Gastroesophageal sphincter (tissue), 4 donors: Measurements from ENCODE around the gene OR2A5. TPM values are rescaled to one million over a fixed set of nuclear protein-coding genes. Genes with fewer than 3 reads are reported as not detected.

ENCODE experiments used
- ATAC-seq: fragments of 150-250 bp; one replicate; pipeline ENCODE4 v1.9.1; 2016; ENCODE audit warnings: mild to moderate bottlenecking, moderate library complexity
- H3K27ac ChIP-seq, 4 donors: fragments of 200-600 bp; sonication (generic) in 3 of 4; 1 replicate in 3 of 4; 2 replicates in 1 of 4; pipeline ENCODE4 v1.5.1; 2016 to 2019
- H3K27me3 ChIP-seq: fragments of 200-600 bp; sonication (generic); one replicate; pipeline ENCODE4 v1.5.1; 2019
- H3K36me3 ChIP-seq, 2 donors: fragments of 200-600 bp; sonication (generic); one replicate each; pipeline ENCODE4 v1.5.1; 2019; ENCODE audit warnings: control low read depth in 1 of 2
- H3K4me1 ChIP-seq, 3 donors: fragments of 200-600 bp; sonication (generic); 1 replicate in 2 of 3; 2 replicates in 1 of 3; pipeline ENCODE4 v1.5.1; 2016 to 2019; ENCODE audit warnings: control low read depth in 2 of 3
- H3K4me3 ChIP-seq, 2 donors: fragments of 200-600 bp; sonication (generic); one replicate each; pipeline ENCODE4 v1.5.1; 2019; ENCODE audit warnings: mild to moderate bottlenecking in 1 of 2, moderate library complexity in 1 of 2
- H3K9me3 ChIP-seq, 3 donors: fragments of 200-600 bp; sonication (generic); one replicate each; pipeline ENCODE4 v1.5.1; 2017 to 2019; ENCODE audit warnings: control low read depth in 2 of 3
- EP300 ChIP-seq: sonication (generic); formaldehyde crosslinking; IDR thresholded peaks from one replicate; pipeline ENCODE4 v1.6.1; 2017; ENCODE audit warnings: antibody characterized with exemption, mild to moderate bottlenecking
- POLR2A ChIP-seq, 2 donors: fragments of 450-650 bp; IDR thresholded peaks; one replicate each; pipeline ENCODE4 v1.6.1; 2017; ENCODE audit warnings: antibody characterized with exemption in 2 of 2, mild to moderate bottlenecking in 2 of 2, moderate library complexity in 1 of 2
- POLR2AphosphoS5 ChIP-seq: sonication (generic); formaldehyde crosslinking; IDR thresholded peaks from one replicate; pipeline ENCODE4 v1.6.1; 2017; ENCODE audit warnings: antibody characterized with exemption
- WGBS, 2 donors: methylation state at CpG; one replicate each; pipeline ENCODE4 v1.1.5; 2018; ENCODE audit warnings: low coverage in 1 of 2; 5-methylcytosine and 5-hydroxymethylcytosine counted together
- total RNA-seq, 4 donors: library from RNA; depleted of rRNA; stranded (reverse); fragments of >200 nt; gene quantifications; one replicate each; pipeline ENCODE4 v1.1.0, GENCODE V29; 2016
- TF ChIP-seq, protein P1 (sequence below), 4 experiments: fragments of 200-600 bp in 2 of 4; fragments of 450-650 bp in 2 of 4; sonication (generic) in 1 of 4; IDR thresholded peaks; one replicate each; pipeline ENCODE4 v1.5.1; 2017 to 2019; ENCODE audit warnings: antibody characterized with exemption in 4 of 4, mild to moderate bottlenecking in 2 of 4, moderate library complexity in 2 of 4

The OR2A5 gene, protein sequence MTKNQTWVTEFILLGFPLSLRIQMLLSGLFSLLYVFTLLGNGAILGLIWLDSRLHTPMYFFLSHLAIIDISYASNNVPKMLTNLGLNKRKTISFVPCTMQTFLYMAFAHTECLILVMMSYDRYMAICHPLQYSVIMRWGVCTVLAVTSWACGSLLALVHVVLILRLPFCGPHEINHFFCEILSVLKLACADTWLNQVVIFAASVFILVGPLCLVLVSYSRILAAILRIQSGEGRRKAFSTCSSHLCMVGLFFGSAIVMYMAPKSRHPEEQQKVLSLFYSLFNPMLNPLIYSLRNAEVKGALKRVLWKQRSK
- not detected for total RNA-seq

DNA sequence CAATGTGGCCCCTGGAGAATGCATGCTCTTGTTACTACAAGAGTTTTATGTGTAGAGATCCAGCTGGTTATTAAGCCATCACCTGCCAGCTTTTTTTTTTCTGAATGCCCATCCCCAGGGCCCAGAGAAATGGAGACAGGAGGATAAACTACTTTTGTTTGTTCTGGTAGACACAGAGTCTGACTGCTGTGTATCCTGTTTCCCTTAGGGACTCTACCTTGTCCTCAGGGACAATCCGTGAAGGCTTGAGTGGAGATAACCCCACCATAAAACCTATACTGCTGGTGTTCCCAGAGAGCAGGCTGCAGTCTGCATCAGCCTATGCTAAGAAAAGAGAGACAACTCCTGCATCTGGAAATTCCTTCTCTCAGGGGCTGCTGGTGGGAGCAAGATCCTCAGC, at the start of gene OR2A5:
TSS of gene OR2A5 (plus strand) at position 301 of the 400 bp plus-strand sequence. CDS start 1,454 bp downstream, outside the sequence.
- no peak within 1 kb of the TSS for H3K27ac ChIP-seq
- no peak for ATAC-seq
- H3K9me3 ChIP-seq: no peaks in the 10 kb centered on the region
- 43% methylated on average over 1 of the region's 1 CpG; no CpG with 5 or more reads in 1 of the 2 donors for WGBS, 2 donors
- no peaks in the 10 kb centered on the region for H3K27me3 ChIP-seq
- no peaks in the 10 kb centered on the region for H3K4me1 ChIP-seq
- no peaks in the 10 kb centered on the region for H3K36me3 ChIP-seq
- TF ChIP-seq, protein P1, sequence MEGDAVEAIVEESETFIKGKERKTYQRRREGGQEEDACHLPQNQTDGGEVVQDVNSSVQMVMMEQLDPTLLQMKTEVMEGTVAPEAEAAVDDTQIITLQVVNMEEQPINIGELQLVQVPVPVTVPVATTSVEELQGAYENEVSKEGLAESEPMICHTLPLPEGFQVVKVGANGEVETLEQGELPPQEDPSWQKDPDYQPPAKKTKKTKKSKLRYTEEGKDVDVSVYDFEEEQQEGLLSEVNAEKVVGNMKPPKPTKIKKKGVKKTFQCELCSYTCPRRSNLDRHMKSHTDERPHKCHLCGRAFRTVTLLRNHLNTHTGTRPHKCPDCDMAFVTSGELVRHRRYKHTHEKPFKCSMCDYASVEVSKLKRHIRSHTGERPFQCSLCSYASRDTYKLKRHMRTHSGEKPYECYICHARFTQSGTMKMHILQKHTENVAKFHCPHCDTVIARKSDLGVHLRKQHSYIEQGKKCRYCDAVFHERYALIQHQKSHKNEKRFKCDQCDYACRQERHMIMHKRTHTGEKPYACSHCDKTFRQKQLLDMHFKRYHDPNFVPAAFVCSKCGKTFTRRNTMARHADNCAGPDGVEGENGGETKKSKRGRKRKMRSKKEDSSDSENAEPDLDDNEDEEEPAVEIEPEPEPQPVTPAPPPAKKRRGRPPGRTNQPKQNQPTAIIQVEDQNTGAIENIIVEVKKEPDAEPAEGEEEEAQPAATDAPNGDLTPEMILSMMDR (IDR thresholded peaks at IDR 0.05): no peak
- TF ChIP-seq POLR2A (IDR thresholded peaks at IDR 0.05) (no peak), EP300 (no peak), POLR2AphosphoS5 (no peak)
- H3K4me3 ChIP-seq: no peak within 1 kb of the TSS

DNA sequence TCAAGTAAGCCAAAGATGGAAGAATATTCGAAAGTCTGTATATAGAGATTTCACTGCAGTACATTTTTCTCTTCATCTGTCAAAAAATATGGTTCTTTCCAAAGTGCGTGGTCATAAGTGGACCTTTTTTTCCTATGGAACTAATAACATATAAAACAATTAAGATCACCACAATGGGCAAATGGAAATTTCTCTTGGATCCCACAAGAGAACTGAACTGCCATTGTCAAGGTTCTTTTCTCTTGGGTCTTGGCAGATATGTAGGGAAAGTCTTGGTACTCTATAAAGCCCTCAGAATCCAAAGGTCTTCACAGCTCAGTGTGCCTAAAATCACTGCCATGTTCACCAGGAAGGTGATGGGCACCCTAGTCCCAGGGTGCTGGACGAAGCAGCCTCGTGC, 48.7 kb upstream of the OR2A5 start, which contains the start of gene OR6B1:
TSS of gene OR6B1 (plus strand) at position 301 of the 400 bp plus-strand sequence. CDS start 3,677 bp downstream, outside the sequence.
- Histone ChIP-seq H3K9me3 (no peaks in the 10 kb centered on the region), H3K4me1 (peaks cover 0 to 6% (median 0%) of the 10 kb centered on the region in 3 donors), H3K4me3 (no peak within 1 kb of the TSS), H3K27me3 (no peaks in the 10 kb centered on the region), H3K27ac (no peak within 1 kb of the TSS), H3K36me3 (no peaks in the 10 kb centered on the region)
- no peak for ATAC-seq
- WGBS, 2 donors: 88 to 91% methylated on average over 3 to 4 of the region's 4 CpGs
- TF ChIP-seq EP300 (no peak), POLR2AphosphoS5 (no peak), POLR2A (IDR thresholded peaks at IDR 0.05) (no peak)
- TF ChIP-seq, protein P1 (IDR thresholded peaks at IDR 0.05): no peak

DNA sequence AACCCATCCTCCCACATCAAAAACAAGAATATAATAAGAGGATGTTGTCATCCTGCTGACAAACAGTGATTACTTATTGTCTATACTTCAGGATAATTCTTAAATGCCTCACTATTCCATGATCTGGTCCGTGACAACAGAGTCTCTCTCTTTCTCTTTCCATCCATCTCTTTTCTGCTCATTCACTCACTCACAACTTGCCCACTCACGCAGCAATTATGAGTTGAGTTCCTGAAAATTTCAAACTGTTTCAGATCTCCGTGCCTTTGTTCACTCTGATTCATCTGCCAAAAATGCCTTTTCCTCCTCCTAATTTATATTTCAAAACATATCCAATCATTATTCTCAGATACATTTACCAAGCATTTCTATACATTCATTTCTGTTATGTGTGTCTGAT, 47.2 kb upstream of the OR2A5 start:
- H3K9me3 ChIP-seq: no peaks in the 10 kb centered on the region
- whole genome bisulfite sequencing, 2 donors: 69 to 70% methylated on average over 3 of the region's 3 CpGs
- H3K27me3 ChIP-seq: no peaks in the 10 kb centered on the region
- H3K4me3 ChIP-seq: no peak overlapping the region
- TF ChIP-seq POLR2A (IDR thresholded peaks at IDR 0.05): no peak
- TF ChIP-seq POLR2AphosphoS5: no peak
- TF ChIP-seq, protein P1 (IDR thresholded peaks at IDR 0.05): no peak
- TF ChIP-seq EP300: no peak
- no peak for ATAC-seq
- H3K27ac ChIP-seq: no peak overlapping the region
- H3K4me1 ChIP-seq: peaks cover 0 to 6% (median 0%) of the 10 kb centered on the region in 3 donors
- H3K36me3 ChIP-seq: no peaks in the 10 kb centered on the region

DNA sequence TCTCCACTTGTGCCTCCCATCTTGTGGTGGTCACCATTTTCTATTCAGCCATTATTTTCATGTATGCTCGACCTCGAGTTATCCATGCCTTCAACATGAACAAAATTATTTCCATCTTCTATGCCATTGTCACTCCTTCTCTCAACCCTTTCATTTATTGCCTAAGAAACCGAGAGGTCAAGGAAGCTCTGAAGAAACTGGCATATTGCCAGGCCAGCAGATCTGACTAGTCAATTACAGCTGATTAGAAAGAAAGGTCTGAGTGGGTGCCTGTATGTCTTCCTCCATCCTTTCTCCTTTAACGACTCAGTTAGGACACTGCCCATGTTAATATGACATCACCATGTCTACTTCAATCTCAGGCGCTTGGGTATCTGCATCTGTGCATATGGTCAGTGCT, 44.0 kb upstream of the OR2A5 start:
- H3K36me3 ChIP-seq: no peaks in the 10 kb centered on the region
- no peak overlapping the region for H3K27ac ChIP-seq
- H3K4me3 ChIP-seq: no peak overlapping the region
- no peaks in the 10 kb centered on the region for H3K9me3 ChIP-seq
- H3K4me1 ChIP-seq: no peaks in the 10 kb centered on the region
- 79 to 85% methylated on average over 3 to 5 of the region's 5 CpGs for WGBS, 2 donors
- TF ChIP-seq EP300 (no peak), POLR2AphosphoS5 (no peak), POLR2A (IDR thresholded peaks at IDR 0.05) (no peak)
- TF ChIP-seq, protein P1 (IDR thresholded peaks at IDR 0.05): no peak
- ATAC-seq: no peak
- no peaks in the 10 kb centered on the region for H3K27me3 ChIP-seq
